K562 (cell line): ENCODE results near the gene PTP4A1. TPM values are rescaled to one million over a fixed set of nuclear protein-coding genes. Genes with fewer than 3 reads are reported as not detected.
A peak's percentile ranks its signal among the peaks of the same experiment; 100 is the strongest.

Experiments used
- ATAC-seq: fragments of 200-7000 bp; cut with Tn5 transposase; 3 replicates; pipeline ENCODE4 v1.9.1; 2020; ENCODE audit warnings: moderate library complexity
- BruUV-seq: library from RNA; stranded (reverse); fragments of 400-500 nt; replicated peaks from 2 replicates; lab custom pipeline; 2021; lab: Mats Ljungman, UMichigan
- CTCF ChIA-PET: fragments of 300-600 bp; formaldehyde crosslinking; extraction: SDS; loops from one replicate; lab custom pipeline; 2021; ENCODE audit warnings: low intra/inter-chr PET ratio; lab: Yijun Ruan, JAX
- POLR2A ChIA-PET: fragments of 300-600, 350-650 bp; sonication (Branson Sonifier 250); formaldehyde crosslinking; extraction: SDS; loops from one replicate; lab custom pipeline; 2021; ENCODE audit warnings: antibody characterized with exemption, inconsistent platforms; lab: Yijun Ruan, JAX
- DNase-seq, 4 experiments: peaks; one replicate each; pipeline versions ENCODE4 v3.0.0 to v3.0.0-alpha.2; 2011 to 2018; ENCODE audit warnings: low spot score in 3 of 4, mixed read lengths in 3 of 4; ENCODE audit errors: extremely low read depth in 1 of 4
- FAIRE-seq: peaks from 2 replicates; lab custom pipeline; 2011; peaks lifted over from hg19 to GRCh38; lab: Jason Lieb, UNC
- H2AFZ ChIP-seq: 2 replicates; pipeline ENCODE4 v1.6.0; 2011; ENCODE audit warnings: low read depth, low read length, control low read depth, inconsistent platforms
- H3K27ac ChIP-seq: fragments of 200-600 bp; 3 replicates; pipeline ENCODE4 v1.8.0; 2011; ENCODE audit warnings: low read depth, mild to moderate bottlenecking, control low read depth, inconsistent platforms, low read length, moderate library complexity, mixed read lengths; ENCODE audit errors: extremely low read depth
- H3K27me3 ChIP-seq, 2 experiments: fragments of 300-600 bp in 1 of 2; 2 replicates in 1 of 2; 3 replicates in 1 of 2; pipeline versions ENCODE4 v1.6.0 to v1.8.0; 2011; ENCODE audit warnings: inconsistent platforms in 2 of 2, low read length in 2 of 2, mild to moderate bottlenecking in 1 of 2, mixed read lengths in 1 of 2, moderate library complexity in 1 of 2; ENCODE audit not compliant: control insufficient read depth in 2 of 2, insufficient read depth in 2 of 2
- H3K36me3 ChIP-seq: fragments of 300-600 bp; 3 replicates; pipeline ENCODE4 v1.8.0; 2011; ENCODE audit warnings: mild to moderate bottlenecking, low read length, inconsistent platforms; ENCODE audit not compliant: control insufficient read depth, insufficient read depth
- H3K4me1 ChIP-seq, 2 experiments: fragments of 200-600 bp in 1 of 2; replicated peaks in 1 of 2; 2 replicates in 1 of 2; 3 replicates in 1 of 2; pipeline versions ENCODE4 v1.5.1 to v1.8.0; 2011; ENCODE audit warnings: inconsistent platforms in 2 of 2, low read length in 2 of 2, mild to moderate bottlenecking in 1 of 2, mixed read lengths in 1 of 2, moderate library complexity in 1 of 2; ENCODE audit not compliant: control insufficient read depth in 2 of 2, insufficient read depth in 2 of 2
- H3K4me2 ChIP-seq: 2 replicates; pipeline ENCODE4 v1.6.1; 2011; ENCODE audit warnings: low read length, control low read depth, inconsistent platforms, mixed read lengths; ENCODE audit not compliant: insufficient read depth
- H3K4me3 ChIP-seq: fragments of 200-600 bp; sonication (generic), shearing (Covaris generic); 2 replicates; pipeline ENCODE4 v1.5.1; 2016; ENCODE audit warnings: control low read depth, inconsistent platforms
- H3K79me2 ChIP-seq: fragments of 200-600 bp; 3 replicates; pipeline ENCODE4 v1.8.0; 2011; ENCODE audit warnings: low read length, inconsistent platforms; ENCODE audit not compliant: control insufficient read depth, insufficient read depth
- H3K9ac ChIP-seq, 2 experiments: 2 replicates each; pipeline versions ENCODE4 v1.6.0 to v1.6.1; 2011; ENCODE audit warnings: low read depth in 2 of 2, low read length in 2 of 2, control low read depth in 1 of 2, inconsistent platforms in 1 of 2, mild to moderate bottlenecking in 1 of 2, mixed read lengths in 1 of 2; ENCODE audit not compliant: insufficient read depth in 1 of 2
- H3K9me1 ChIP-seq: one replicate; pipeline ENCODE4 v1.6.0; 2011; ENCODE audit warnings: inconsistent platforms, mild to moderate bottlenecking, low read length, moderate library complexity; ENCODE audit not compliant: control insufficient read depth, insufficient read depth
- H3K9me3 ChIP-seq: replicated peaks from 2 replicates; pipeline ENCODE4 v1.5.1; 2011; ENCODE audit warnings: low read depth, low read length, inconsistent platforms; ENCODE audit not compliant: control insufficient read depth, insufficient read depth
- H4K20me1 ChIP-seq: replicated peaks from 2 replicates; pipeline ENCODE4 v1.6.1; 2011; ENCODE audit warnings: low read length, inconsistent platforms, mixed read lengths; ENCODE audit not compliant: control insufficient read depth, insufficient read depth
- C11orf30 ChIP-seq: fragments of 450-650 bp; IDR thresholded peaks from 2 replicates; pipeline ENCODE4 v1.6.1; 2016; ENCODE audit warnings: low read depth, mild to moderate bottlenecking
- CTBP1 ChIP-seq: fragments of 450-650 bp; IDR thresholded peaks from 2 replicates; pipeline ENCODE4 v1.6.1; 2016; ENCODE audit warnings: borderline replicate concordance
- MCM7 ChIP-seq, 2 experiments: fragments of 450-650 bp; IDR thresholded peaks; 2 replicates each; pipeline ENCODE4 v1.6.1; 2016 to 2018
- PBX2 ChIP-seq, 2 experiments: IDR thresholded peaks in 1 of 2; conservative IDR thresholded peaks in 1 of 2; 2 replicates each; pipeline ENCODE4 v1.6.1; 2016; ENCODE audit warnings: low read depth in 2 of 2, mild to moderate bottlenecking in 1 of 2, missing compliant biosample characterization in 1 of 2, missing genetic modification characterization in 1 of 2, moderate library complexity in 1 of 2
- POLR2G ChIP-seq: fragments of 200-400 bp; formaldehyde crosslinking; IDR thresholded peaks from 2 replicates; pipeline ENCODE4 v1.6.1; 2017; ENCODE audit warnings: low read depth, mild to moderate bottlenecking, antibody characterized with exemption, low read length, moderate library complexity
- RBFOX2 ChIP-seq: fragments of 200-400 bp; formaldehyde crosslinking; IDR thresholded peaks from 2 replicates; pipeline ENCODE4 v1.6.1; 2017; ENCODE audit warnings: low read depth, mild to moderate bottlenecking, low read length, moderate library complexity
- SIRT6 ChIP-seq: IDR thresholded peaks from one replicate; pipeline ENCODE4 v1.6.1; 2012; ENCODE audit warnings: low read depth, mild to moderate bottlenecking, control low read depth, inconsistent platforms, low read length, moderate library complexity
- SRF ChIP-seq, 2 experiments: fragments of 250-450, 450-650 bp in 1 of 2; sonication (Bioruptor Pico) in 1 of 2; sonication (generic) in 1 of 2; formaldehyde crosslinking; IDR thresholded peaks; 2 replicates each; pipeline versions ENCODE4 v1.5.0 to v1.5.1; 2020 to 2022; ENCODE audit warnings: mild to moderate bottlenecking in 1 of 2, missing genetic modification reagents in 1 of 2
- ZNF316 ChIP-seq: fragments of 450-650 bp; IDR thresholded peaks from 2 replicates; pipeline ENCODE4 v1.6.1; 2016
- WGBS: fragments of 100-300 bp; shearing (Covaris generic); methylation state at CpG from one replicate; pipeline ENCODE4 v1.1.6; 2016; ENCODE audit warnings: low coverage, mixed read lengths; ENCODE audit not compliant: insufficient coverage; ENCODE audit errors: missing lambda C conversion rate; 5-methylcytosine and 5-hydroxymethylcytosine counted together
- in situ Hi-C: fragments of 300-500 bp; cut with MboI; formaldehyde crosslinking; loops from 4 replicates; pipeline ENCODE4 v1.15.0; 2018; ENCODE audit warnings: inconsistent platforms, mixed read lengths
- intact Hi-C: fragments of 100-400 bp; cut with micrococcal nuclease; formaldehyde crosslinking; loops from 2 replicates; pipeline ENCODE4 v1.14.2; 2022
- polyA plus RNA-seq, 8 experiments: library from polyadenylated mRNA; depleted of rRNA in 4 of 8; stranded (reverse) in 5 of 8; unstranded in 3 of 8; fragments of >200 nt; fragmentation: Nextera tagmentation in 2 of 8; fragmentation: Illumina TruSeq in 1 of 8; extraction: Ambion mirVana in 2 of 8; extraction: Trizol in 1 of 8; gene quantifications; 2 replicates each; pipeline versions ENCODE4 v1.2.1 to v1.2.3, GENCODE V29; 2011 to 2014; ENCODE audit warnings: inconsistent platforms in 1 of 8, missing spikeins in 1 of 8
- total RNA-seq, 7 experiments: library from RNA; depleted of rRNA in 6 of 7; stranded (reverse); fragments of >200 nt in 6 of 7; fragmentation: Illumina TruSeq in 2 of 7; extraction: Trizol in 2 of 7; gene quantifications; 2 replicates each; pipeline versions ENCODE4 v1.2.1 to v1.2.3, GENCODE V29; 2011 to 2021; ENCODE audit warnings: low replicate concordance in 1 of 7

The PTP4A1 gene
- total and polyA plus RNA-seq, 9 of the 15 experiments (the other 6 are each of a cell fraction or from before 2014, with no cell fraction given), result 3.7 to 67.5 (median 13.1) TPM

DNA sequence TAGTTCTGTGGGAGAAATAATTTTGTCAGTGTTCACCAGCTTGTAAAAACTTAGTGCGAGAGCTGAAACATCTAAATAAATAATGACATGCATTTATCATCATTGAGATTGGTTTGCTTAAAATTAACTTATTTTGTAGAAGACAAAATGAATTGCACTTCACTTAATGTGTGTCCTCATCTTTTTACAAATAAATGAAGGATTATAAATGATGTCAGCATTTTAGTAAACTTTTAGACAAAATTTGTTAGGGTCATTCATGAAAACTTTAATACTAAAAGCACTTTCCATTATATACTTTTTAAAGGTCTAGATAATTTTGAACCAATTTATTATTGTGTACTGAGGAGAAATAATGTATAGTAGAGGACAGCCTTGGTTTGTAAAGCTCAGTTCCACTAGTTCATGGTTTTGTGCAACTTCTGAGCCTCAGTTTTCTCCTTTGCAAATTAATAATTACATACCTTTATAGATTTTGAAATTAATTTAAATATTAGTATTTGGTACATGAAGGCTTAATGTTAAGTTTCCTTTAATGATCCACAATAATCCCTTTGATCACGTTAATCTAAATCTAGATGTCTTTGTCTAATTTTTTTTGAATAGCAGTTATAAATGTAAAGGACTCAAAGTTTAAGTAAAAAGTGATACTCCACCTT lies 9.2 kb downstream of the PTP4A1 start:
- 97% methylated on average over 2 of the region's 2 CpGs for WGBS
- FAIRE-seq, result no peak
- intact Hi-C loops, result no loop called here

More for the DNA sequence above, 9.2 kb downstream of the PTP4A1 start:
- H3K9ac ChIP-seq, result no peak overlapping the region
- no peaks in the 10 kb centered on the region for H3K9me1 ChIP-seq
- H3K4me1 ChIP-seq, result no peaks in the 10 kb centered on the region
- no TSS peak for BruUV-seq
- H3K36me3 ChIP-seq, result peaks cover 56% of the 10 kb centered on the region
- ChIA-PET POLR2A (no interaction called here), CTCF (no interaction called here)
- no peak overlapping the region for H3K4me2 ChIP-seq
- H3K27me3 ChIP-seq, result no peaks in the 10 kb centered on the region
- ATAC-seq (no peak), DNase-seq (no peak)
- peaks cover 11% of the 10 kb centered on the region for H3K79me2 ChIP-seq
- TF ChIP-seq ZNF316 (peak; percentile 63), SRF (CRISPR knock-in tag; IDR thresholded peaks at IDR 0.05) (no peak), POLR2G (0 out of 2 replicates have a peak, but pooled peaks have one; percentile 13), C11orf30 (peak; percentile 29; the same call in 1 of the 2 replicates), SIRT6 (no peak), MCM7 (IDR thresholded peaks at IDR 0.05) (no peak), CTBP1 (no peak), RBFOX2 (peak; percentile 23; the same call in 1 of the 2 replicates), PBX2 (CRISPR knock-in tag; IDR thresholded peaks at IDR 0.05; ENCODE audit: low read depth) (no peak), PBX2 (tag; conservative IDR thresholded peaks at IDR 0.05; ENCODE audit: low read depth) (no peak)
- no peak overlapping the region for H3K27ac ChIP-seq
- no peak overlapping the region for H3K4me3 ChIP-seq
- H4K20me1 ChIP-seq, result no peaks in the 10 kb centered on the region
- in situ Hi-C loops, result no loop called here
- no peak overlapping the region for H2AFZ ChIP-seq
- H3K9me3 ChIP-seq, result no peaks in the 10 kb centered on the region
